HFF-Myc (cell line): ENCODE results near the gene NPIPA8.
"Not testable (repeated sequence)": the region's sequence is repeated elsewhere in the genome, so short reads cannot be mapped to it uniquely, and the experiment has no call there.

Experiments used
- DNase-seq: peaks from one replicate; pipeline ENCODE4 v3.0.0-alpha.2; 2011; ENCODE audit warnings: low read depth; ENCODE audit errors: extremely low read depth
- H3K4me3 ChIP-seq: replicated peaks from 2 replicates; pipeline ENCODE4 v1.5.1; 2011; ENCODE audit warnings: low read depth, mild to moderate bottlenecking, control low read depth, low read length

Gene NPIPA8

GRCh38 chr16:18336636-18337035, at the start of gene NPIPA8:
Gene NPIPA8 (minus strand): TSS chr16:18336736. CDS start chr16:18332662, 4,074 bp downstream.
- DNase-seq, H3K4me3 ChIP-seq: not testable (repeated sequence)

GRCh38 chr16:18385285-18385684, 48.7 kb upstream of the NPIPA8 start:
- DNase-seq, H3K4me3 ChIP-seq: not testable (repeated sequence)

DNA sequence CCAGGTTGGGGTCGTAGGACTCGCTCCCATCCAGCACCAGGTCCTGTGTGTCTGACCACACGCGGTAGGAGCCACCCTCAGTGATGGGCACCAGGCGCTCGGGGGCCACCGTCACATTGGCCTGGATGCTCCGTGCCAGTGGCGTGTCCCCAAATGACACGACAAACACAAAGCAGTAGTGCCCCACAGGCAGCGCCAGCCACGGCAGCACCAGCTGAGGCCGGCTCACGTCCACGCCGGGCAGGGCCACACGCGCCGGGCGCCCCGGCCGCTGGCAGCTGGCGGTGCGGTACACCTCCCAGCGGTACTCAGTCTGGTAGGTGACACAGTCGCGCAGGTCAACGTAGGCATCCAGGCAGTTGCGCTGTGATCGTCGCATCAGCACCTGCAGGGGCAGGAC, 48.3 kb upstream of the NPIPA8 start:
- not testable (repeated sequence) for DNase-seq, H3K4me3 ChIP-seq

DNA sequence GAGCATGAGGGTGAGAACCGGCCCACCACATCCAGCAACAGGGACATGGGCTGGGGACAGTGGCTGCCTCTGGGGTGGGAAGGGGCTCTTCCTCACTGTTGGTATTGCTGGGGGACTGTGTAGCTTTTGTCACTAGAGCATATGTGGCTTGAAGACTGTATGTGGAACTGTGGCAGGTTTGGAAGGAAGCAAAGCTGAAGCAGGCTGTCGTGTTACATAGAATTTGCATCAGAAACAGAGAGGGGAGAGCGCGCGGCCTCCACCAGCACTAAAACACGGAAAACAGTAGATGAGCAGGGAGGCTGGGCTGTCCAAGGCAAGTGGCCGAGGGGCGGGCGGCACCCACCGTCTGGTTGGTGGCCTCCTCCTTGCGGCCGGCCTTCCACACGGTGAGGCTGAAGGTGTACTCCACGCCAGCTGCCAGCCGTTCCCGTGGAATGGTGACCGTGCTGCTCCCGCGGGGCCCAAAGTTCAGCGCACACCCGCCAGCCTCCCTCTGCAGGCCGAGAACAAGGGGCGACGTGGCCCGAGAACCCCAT, 47.6 kb upstream of the NPIPA8 start:
- DNase-seq, H3K4me3 ChIP-seq: not testable (repeated sequence)

DNA sequence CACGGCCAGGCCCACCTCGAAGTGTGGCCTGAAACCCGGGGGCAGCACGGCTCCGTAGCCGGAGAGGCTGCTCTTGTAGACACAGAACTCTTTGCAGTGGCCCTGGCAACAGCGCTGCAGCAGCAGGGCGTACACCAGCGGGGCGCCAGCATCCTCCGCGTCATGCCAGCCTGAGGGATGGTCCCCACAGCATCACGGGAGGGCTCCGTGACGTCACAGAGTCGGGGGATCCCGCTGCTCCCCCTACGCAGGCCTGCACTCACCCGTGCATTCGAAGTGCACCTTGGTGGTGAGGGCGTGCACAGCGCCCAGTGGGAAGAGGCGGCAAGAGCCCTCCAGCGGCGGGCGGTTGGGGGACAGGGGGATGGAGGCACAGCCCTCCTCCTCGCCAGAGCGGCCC, 46.2 kb upstream of the NPIPA8 start:
- not testable (repeated sequence) for H3K4me3 ChIP-seq, DNase-seq

GRCh38 chr16:18347742-18348141, 11.2 kb upstream of the NPIPA8 start:
- H3K4me3 ChIP-seq, DNase-seq: not testable (repeated sequence)

DNA sequence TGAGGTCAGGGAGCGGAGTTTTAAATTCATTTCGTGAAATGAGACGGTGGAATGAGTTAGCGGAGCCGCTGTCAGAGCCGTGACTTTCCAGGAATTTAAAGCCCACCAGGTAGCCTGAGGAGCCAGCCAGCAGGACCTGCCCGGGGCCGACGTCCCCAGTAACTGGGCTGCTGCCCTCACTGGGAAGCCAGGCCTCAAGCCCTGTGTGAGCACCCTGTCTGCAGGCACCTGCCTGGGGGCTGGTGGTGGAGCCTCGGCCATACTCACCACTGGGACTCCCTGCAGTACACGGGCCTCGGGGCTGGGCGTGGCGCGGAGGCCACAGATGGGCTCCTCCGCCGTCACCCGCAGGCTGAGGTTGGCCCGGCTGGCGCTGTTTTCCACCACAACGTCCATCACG, 10.5 kb upstream of the NPIPA8 start:
- not testable (repeated sequence) for DNase-seq, H3K4me3 ChIP-seq

- H3K4me3 ChIP-seq, DNase-seq: not testable (repeated sequence)
These were observed 8.1 kb upstream of the NPIPA8 start for GRCh38 chr16:18344634-18345033.

- H3K4me3 ChIP-seq, DNase-seq: not testable (repeated sequence)
These were observed 5.5 kb upstream of the NPIPA8 start for GRCh38 chr16:18341986-18342385.

GRCh38 chr16:18341417-18341960, 5.0 kb upstream of the NPIPA8 start:
- not testable (repeated sequence) for H3K4me3 ChIP-seq, DNase-seq

DNA sequence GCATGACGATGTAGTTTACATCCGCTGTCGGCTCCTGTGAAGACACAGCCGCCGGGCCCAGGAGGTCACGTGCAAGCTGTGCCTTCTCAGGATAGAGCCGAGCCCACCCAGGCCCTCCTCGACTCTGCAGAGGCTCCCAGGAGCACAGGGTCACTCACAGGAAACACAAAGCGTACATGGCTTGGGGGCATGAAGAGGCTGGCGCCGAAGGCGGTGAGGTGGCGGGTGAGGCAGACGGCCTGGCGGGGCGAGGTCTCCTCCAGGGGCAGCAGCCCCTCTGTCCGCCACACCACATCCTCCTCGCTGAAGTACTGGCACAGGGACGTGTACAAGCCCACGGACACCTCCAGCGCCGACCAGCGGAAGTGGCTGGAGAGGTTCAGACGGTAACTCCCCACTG, 2.7 kb upstream of the NPIPA8 start:
- DNase-seq, H3K4me3 ChIP-seq: not testable (repeated sequence)

DNA sequence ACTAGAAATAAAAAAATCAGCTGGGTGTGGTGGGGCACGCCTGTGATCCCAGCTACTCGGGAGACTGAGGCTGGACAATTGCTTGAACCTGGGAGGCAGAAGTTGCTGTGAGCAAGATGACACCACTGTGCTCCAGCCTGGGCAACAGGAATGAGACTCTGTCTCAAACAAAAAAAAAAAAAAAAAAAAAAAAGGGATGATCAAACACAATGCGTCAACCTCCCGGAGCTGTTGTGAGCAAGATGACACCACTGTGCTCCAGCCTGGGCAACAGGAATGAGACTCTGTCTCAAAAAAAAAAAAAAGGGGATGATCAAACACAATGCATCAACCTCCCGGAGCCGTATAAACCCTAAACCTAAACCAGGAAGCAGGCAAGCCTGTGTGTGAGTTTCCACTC, 24.7 kb downstream of the NPIPA8 start:
- not testable (repeated sequence) for DNase-seq

DNA sequence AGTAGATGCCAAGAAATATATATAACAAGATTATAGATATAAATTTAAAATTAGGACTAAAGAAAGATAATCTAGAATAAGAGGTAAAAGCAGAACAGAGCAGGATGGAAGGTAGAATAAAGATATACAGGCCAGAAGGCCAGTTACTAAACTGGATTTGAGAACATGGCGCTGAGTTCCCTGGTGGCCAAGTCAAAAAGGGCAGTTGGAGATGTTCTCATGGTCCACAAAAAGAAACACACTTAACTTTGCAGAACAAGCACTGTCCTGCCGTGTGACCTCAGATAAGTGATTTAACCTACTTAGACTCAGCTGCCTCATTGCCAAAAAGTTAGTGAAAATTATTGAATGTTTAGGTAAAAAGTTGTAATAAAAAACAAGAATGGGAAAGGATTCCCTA, 27.4 kb downstream of the NPIPA8 start:
- DNase-seq, H3K4me3 ChIP-seq: not testable (repeated sequence)

More for the DNA sequence above, 24.7 kb downstream of the NPIPA8 start:
- not testable (repeated sequence) for H3K4me3 ChIP-seq

DNA sequence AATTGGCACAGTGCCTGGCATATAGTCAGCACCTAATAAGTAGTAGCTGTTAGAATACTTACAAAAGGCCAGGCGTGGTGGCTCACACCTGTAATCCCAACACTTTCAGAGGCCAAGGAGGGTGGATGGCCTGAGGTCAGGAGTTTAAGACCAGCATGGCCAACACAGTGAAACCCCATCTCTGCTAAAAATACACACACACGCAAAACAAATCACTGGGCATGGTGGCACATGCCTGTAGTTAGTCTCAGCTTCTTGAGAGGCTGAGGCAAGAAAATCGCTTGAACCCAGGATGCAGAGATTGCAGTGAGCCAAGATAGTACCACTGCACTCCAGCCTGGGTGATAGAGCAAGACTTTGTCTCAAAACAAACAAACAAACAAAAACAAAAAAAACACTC, 29.3 kb downstream of the NPIPA8 start:
- not testable (repeated sequence) for H3K4me3 ChIP-seq, DNase-seq

GRCh38 chr16:18306066-18306465, 30.5 kb downstream of the NPIPA8 start:
- not testable (repeated sequence) for DNase-seq, H3K4me3 ChIP-seq

DNA sequence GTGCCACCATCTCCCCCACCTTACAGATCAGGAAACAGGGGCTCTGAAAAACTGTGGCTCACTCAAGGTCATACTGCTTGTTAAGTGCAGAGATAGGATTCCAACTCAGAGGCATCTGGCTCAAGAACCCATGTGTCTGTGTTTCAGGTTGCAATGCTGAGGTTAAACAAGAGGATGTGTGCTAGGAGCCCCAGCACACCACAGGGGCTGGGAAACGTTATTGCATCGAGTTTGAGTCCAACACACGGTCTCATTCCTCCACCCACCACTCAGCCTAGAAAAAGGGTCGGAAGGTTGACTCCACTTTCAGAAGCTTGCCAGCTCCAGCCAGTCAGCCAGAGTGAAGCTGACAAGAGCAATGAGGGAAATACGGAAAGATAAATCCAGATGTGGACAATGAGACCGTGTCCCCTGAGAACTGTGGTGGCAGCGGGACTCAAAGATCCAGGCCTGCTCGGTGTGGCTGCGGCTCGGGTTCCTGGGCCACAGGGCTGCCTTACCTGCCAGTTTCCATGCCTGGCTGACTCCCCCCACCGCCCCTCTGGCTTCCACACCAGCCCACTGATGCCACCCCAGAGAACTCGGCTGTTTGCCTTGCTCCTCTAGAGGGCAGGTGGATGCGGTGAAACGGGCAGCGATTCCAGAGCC, 33.4 kb downstream of the NPIPA8 start:
- not testable (repeated sequence) for H3K4me3 ChIP-seq, DNase-seq

DNA sequence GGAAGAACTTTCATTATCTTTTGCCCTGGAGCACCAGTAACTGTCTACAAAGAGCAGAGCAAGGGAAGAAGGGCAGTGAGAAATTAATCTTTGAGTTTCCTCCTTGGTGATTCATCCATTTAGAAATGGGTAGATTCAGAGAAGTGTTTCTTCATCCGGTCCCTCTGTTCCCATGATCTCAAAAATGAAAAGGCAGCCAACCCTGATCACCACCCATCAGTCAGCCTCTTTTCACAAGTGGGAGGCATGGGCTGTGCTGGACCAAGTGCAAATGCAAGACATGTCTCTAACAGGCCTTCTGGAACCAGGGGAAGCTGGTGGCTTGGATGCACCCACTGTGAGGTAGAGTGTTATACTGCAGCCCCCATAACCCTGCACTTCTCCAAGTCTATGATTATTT, 38.8 kb downstream of the NPIPA8 start:
- not testable (repeated sequence) for H3K4me3 ChIP-seq

GRCh38 chr16:18296931-18297330, 39.6 kb downstream of the NPIPA8 start:
- H3K4me3 ChIP-seq, DNase-seq: not testable (repeated sequence)

More for the DNA sequence above, 38.8 kb downstream of the NPIPA8 start:
- DNase-seq: not testable (repeated sequence)

GRCh38 chr16:18294371-18294770, 42.2 kb downstream of the NPIPA8 start:
- H3K4me3 ChIP-seq, DNase-seq: not testable (repeated sequence)
